Activated CD8-positive, alpha-beta T cell treated with anti-CD3 and anti-CD28 coated beads for 36 hours (primary cell): ENCODE data around the gene CIDEB. TPM values are rescaled to one million over a fixed set of nuclear protein-coding genes. Genes with fewer than 3 reads are reported as not detected.
A peak's percentile ranks its signal among the peaks of the same experiment; 100 is the strongest.

Experiments
- ATAC-seq: fragments of 200-7000 bp; cut with Tn5 transposase; one replicate; pipeline ENCODE4 v1.10.0; 2021; ENCODE audit warnings: mild to moderate bottlenecking, moderate library complexity
- CTCF ChIA-PET: fragments of 350-600 bp; sonication (Branson Sonifier 250); formaldehyde crosslinking; loops from one replicate; lab custom pipeline; 2021; ENCODE audit warnings: antibody characterized with exemption; lab: Charles Lee
- POLR2A ChIA-PET: fragments of 350-600 bp; sonication (Branson Sonifier 250); formaldehyde crosslinking; loops from one replicate; lab custom pipeline; 2021; ENCODE audit warnings: antibody characterized with exemption; lab: Charles Lee
- DNase-seq: peaks from one replicate; pipeline ENCODE4 v3.0.0-alpha.2; 2020
- H3K27ac Mint-ChIP-seq: one replicate; pipeline ENCODE4 v1.8.0; 2021; ENCODE audit warnings: mild to moderate bottlenecking, mixed read lengths
- H3K27me3 Mint-ChIP-seq: one replicate; pipeline ENCODE4 v1.8.0; 2021; ENCODE audit warnings: mixed read lengths
- H3K36me3 Mint-ChIP-seq: one replicate; pipeline ENCODE4 v1.8.0; 2021; ENCODE audit warnings: low read depth, mixed read lengths
- H3K4me1 Mint-ChIP-seq: one replicate; pipeline ENCODE4 v1.8.0; 2021; ENCODE audit warnings: low read depth, mixed read lengths
- H3K4me3 Mint-ChIP-seq: one replicate; pipeline ENCODE4 v1.8.0; 2021; ENCODE audit warnings: mild to moderate bottlenecking, moderate library complexity, mixed read lengths
- H3K9me3 Mint-ChIP-seq: one replicate; pipeline ENCODE4 v1.8.0; 2021; ENCODE audit warnings: mixed read lengths
- intact Hi-C: fragments of 100-400 bp; cut with micrococcal nuclease; formaldehyde crosslinking; loops from one replicate; pipeline ENCODE4 v1.10.0; 2022
- total RNA-seq, 2 experiments: library from RNA; stranded (reverse); gene quantifications; one replicate each; pipeline ENCODE4 v1.2.3, GENCODE V29; 2021
- TF ChIP-seq, protein P1 (sequence below): fragments of 200-600 bp; IDR thresholded peaks from one replicate; pipeline ENCODE4 v1.8.0; 2022; ENCODE audit warnings: antibody characterized with exemption, mild to moderate bottlenecking

Gene CIDEB
- total RNA-seq, 2 experiments from 2014 or later, result 12.1 to 13.6 TPM

- no peak for DNase-seq
- no peak for ATAC-seq
- H3K4me3 Mint-ChIP-seq, result no peak overlapping the region
- intact Hi-C loops, result no loop called here
- H3K4me1 Mint-ChIP-seq, result peaks cover 6% of the 10 kb centered on the region
- H3K36me3 Mint-ChIP-seq, result no peaks in the 10 kb centered on the region
- no peaks in the 10 kb centered on the region for H3K9me3 Mint-ChIP-seq
- H3K27me3 Mint-ChIP-seq, result no peaks in the 10 kb centered on the region
- TF ChIP-seq, protein P1, sequence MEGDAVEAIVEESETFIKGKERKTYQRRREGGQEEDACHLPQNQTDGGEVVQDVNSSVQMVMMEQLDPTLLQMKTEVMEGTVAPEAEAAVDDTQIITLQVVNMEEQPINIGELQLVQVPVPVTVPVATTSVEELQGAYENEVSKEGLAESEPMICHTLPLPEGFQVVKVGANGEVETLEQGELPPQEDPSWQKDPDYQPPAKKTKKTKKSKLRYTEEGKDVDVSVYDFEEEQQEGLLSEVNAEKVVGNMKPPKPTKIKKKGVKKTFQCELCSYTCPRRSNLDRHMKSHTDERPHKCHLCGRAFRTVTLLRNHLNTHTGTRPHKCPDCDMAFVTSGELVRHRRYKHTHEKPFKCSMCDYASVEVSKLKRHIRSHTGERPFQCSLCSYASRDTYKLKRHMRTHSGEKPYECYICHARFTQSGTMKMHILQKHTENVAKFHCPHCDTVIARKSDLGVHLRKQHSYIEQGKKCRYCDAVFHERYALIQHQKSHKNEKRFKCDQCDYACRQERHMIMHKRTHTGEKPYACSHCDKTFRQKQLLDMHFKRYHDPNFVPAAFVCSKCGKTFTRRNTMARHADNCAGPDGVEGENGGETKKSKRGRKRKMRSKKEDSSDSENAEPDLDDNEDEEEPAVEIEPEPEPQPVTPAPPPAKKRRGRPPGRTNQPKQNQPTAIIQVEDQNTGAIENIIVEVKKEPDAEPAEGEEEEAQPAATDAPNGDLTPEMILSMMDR, result no peak
- POLR2A ChIA-PET, result interaction anchor here (0.6 kb wide), 1 partner anchor 12 kb away, joined by 3 read pairs; no protein-coding TSS in a partner anchor
- H3K27ac Mint-ChIP-seq, result no peak overlapping the region
- CTCF ChIA-PET, result interaction anchor here (1.0 to 10.2 kb wide), 5 partner anchors 8 to 13 kb away, joined by 3 to 88 read pairs (median 5); partner anchors contain the start of genes ADCY4, CIDEB, LTB4R and LTB4R2
Observed at GRCh38 chr14:24321212-24321975, 13.6 kb upstream of the CIDEB start.

DNA sequence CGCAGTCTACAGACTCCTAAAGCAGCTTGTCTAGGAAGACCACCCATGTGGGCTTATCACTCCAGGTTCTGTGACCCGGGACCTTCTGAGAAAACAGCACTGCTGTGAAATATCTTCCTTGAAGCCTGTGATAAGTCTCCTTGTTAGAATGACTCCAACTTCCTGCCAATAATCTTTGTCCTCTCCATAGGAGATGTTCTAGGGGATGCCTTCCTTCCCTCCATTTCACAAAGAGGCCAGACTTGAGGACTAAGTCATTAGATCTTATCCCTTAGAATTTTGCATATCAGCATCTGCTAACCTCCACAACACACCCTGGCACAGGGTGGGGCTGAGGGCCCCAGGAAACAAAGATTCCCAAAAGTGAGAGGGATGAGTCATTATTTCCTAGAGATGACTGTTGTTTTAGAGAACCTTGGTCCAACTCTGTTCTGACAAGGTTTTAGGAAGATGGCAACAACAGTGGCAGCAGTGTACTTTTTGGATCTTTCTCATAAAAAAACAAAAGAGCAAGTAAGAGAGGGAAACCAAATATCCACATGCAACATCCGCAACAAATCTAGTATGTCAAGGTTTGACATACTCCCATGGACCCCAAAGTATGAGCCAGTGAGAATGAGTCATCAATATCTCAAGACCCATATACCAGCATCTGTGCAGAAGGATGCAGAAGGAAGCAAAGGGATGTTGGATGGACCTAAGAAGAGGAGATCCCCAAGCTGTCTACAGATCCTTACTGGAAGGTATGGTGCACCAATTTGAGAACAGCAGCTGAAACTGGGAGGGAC lies 9.6 kb upstream of the CIDEB start:
- Mint-ChIP-seq H3K4me3 (no peak overlapping the region), H3K9me3 (no peaks in the 10 kb centered on the region), H3K4me1 (peaks cover 39% of the 10 kb centered on the region), H3K36me3 (peaks cover 9% of the 10 kb centered on the region), H3K27me3 (no peaks in the 10 kb centered on the region), H3K27ac (no peak overlapping the region)
- peak; percentile 14 for ATAC-seq
- CTCF ChIA-PET, result interaction anchor here (1.3 to 10.2 kb wide), 7 partner anchors 8 to 119 kb away, joined by 3 to 88 read pairs (median 7); partner anchors contain the start of genes ADCY4, CIDEB, LTB4R and LTB4R2
- intact Hi-C loops, result no loop called here
- TF ChIP-seq, protein P1, result no peak
- DNase-seq, result no peak
- POLR2A ChIA-PET, result interaction anchor here (0.6 to 1.9 kb wide), 4 partner anchors 8 to 149 kb away, joined by 3 to 4 read pairs (median 4); partner anchors contain the start of genes CBLN3 and KHNYN

GRCh38 chr14:24316597-24316950 lies 8.8 kb upstream of the CIDEB start:
- DNase-seq (no peak), ATAC-seq (no peak)
- no peak overlapping the region for H3K27ac Mint-ChIP-seq
- peaks cover 47% of the 10 kb centered on the region for H3K4me1 Mint-ChIP-seq
- H3K27me3 Mint-ChIP-seq, result no peaks in the 10 kb centered on the region
- H3K4me3 Mint-ChIP-seq, result no peak overlapping the region
- ChIA-PET CTCF (interaction anchor here (1.9 to 10.2 kb wide), 2 partner anchors 9 to 17 kb away, joined by 7 to 88 read pairs; partner anchors contain the start of genes ADCY4 and CIDEB), POLR2A (interaction anchor here (0.5 to 1.9 kb wide), 5 partner anchors 8 to 149 kb away, joined by 3 to 4 read pairs (median 4); partner anchors contain the start of genes CBLN3 and KHNYN)
- no peaks in the 10 kb centered on the region for H3K9me3 Mint-ChIP-seq
- TF ChIP-seq, protein P1, result no peak
- intact Hi-C loops, result no loop called here
- peaks cover 9% of the 10 kb centered on the region for H3K36me3 Mint-ChIP-seq

DNA sequence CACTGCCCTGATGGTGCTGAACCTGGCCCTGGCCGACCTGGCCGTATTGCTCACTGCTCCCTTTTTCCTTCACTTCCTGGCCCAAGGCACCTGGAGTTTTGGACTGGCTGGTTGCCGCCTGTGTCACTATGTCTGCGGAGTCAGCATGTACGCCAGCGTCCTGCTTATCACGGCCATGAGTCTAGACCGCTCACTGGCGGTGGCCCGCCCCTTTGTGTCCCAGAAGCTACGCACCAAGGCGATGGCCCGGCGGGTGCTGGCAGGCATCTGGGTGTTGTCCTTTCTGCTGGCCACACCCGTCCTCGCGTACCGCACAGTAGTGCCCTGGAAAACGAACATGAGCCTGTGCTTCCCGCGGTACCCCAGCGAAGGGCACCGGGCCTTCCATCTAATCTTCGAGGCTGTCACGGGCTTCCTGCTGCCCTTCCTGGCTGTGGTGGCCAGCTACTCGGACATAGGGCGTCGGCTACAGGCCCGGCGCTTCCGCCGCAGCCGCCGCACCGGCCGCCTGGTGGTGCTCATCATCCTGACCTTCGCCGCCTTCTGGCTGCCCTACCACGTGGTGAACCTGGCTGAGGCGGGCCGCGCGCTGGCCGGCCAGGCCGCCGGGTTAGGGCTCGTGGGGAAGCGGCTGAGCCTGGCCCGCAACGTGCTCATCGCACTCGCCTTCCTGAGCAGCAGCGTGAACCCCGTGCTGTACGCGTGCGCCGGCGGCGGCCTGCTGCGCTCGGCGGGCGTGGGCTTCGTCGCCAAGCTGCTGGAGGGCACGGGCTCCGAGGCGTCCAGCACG lies 8.2 kb upstream of the CIDEB start:
- intact Hi-C loops, result no loop called here
- Mint-ChIP-seq H3K9me3 (no peaks in the 10 kb centered on the region), H3K4me1 (peaks cover 49% of the 10 kb centered on the region), H3K27me3 (no peaks in the 10 kb centered on the region), H3K27ac (no peak overlapping the region), H3K4me3 (no peak overlapping the region), H3K36me3 (peaks cover 9% of the 10 kb centered on the region)
- ATAC-seq, result no peak
- TF ChIP-seq, protein P1, result no peak
- ChIA-PET CTCF (interaction anchor here (1.9 to 10.2 kb wide), 2 partner anchors 8 to 17 kb away, joined by 7 to 88 read pairs; partner anchors contain the start of genes ADCY4 and CIDEB), POLR2A (interaction anchor here (0.5 to 1.9 kb wide), 3 partner anchors 9 to 114 kb away, joined by 3 to 4 read pairs (median 4); partner anchors contain the start of genes CBLN3 and KHNYN)
- no peak for DNase-seq
